Transverse colon (tissue), 4 donors: ENCODE results near the gene FBXO34.

ENCODE experiments used
- CTCF ChIP-seq, 5 experiments: fragments of 200-600 bp in 3 of 5; fragments of 450-650 bp in 2 of 5; sonication (generic) in 3 of 5; IDR thresholded peaks; 1 replicate in 2 of 5; 2 replicates in 3 of 5; pipeline ENCODE4 v1.5.1; 2016 to 2017; ENCODE audit warnings: antibody characterized with exemption in 5 of 5, inconsistent platforms in 3 of 5, mild to moderate bottlenecking in 2 of 5, moderate library complexity in 1 of 5
- EP300 ChIP-seq: sonication (generic); formaldehyde crosslinking; IDR thresholded peaks from one replicate; pipeline ENCODE4 v1.6.1; 2017; ENCODE audit warnings: antibody characterized with exemption, low read depth
- POLR2A ChIP-seq: fragments of 450-650 bp; IDR thresholded peaks from one replicate; pipeline ENCODE4 v1.6.1; 2016; ENCODE audit warnings: antibody characterized with exemption, mild to moderate bottlenecking, moderate library complexity
- POLR2AphosphoS5 ChIP-seq, 3 donors: sonication (generic); formaldehyde crosslinking; IDR thresholded peaks; one replicate each; pipeline ENCODE4 v1.6.1; 2016; ENCODE audit warnings: antibody characterized with exemption in 3 of 3

GRCh38 chr14:55323910-55324309, 52.7 kb downstream of the FBXO34 start:
- no peak for TF ChIP-seq CTCF (IDR thresholded peaks at IDR 0.05)
- no peak for TF ChIP-seq POLR2A
- TF ChIP-seq POLR2AphosphoS5 (IDR thresholded peaks at IDR 0.05), result no peak
- no peak for TF ChIP-seq EP300
